ENCODE data around the gene COX4I1. TPM values are rescaled to one million over a fixed set of nuclear protein-coding genes. Genes with fewer than 3 reads are reported as not detected.

Gene COX4I1
- total RNA-seq, 1 donor from 2014 or later = 344 TPM

GRCh38 chr16:85849388-85849787, 49.9 kb downstream of the COX4I1 start:
- no peak for TF ChIP-seq CTCF (IDR thresholded peaks at IDR 0.05)
- peaks cover 53% of the 10 kb centered on the region for H3K27me3 Mint-ChIP-seq (ENCODE audit: low read depth)
- no peaks in the 10 kb centered on the region for H3K9me3 Mint-ChIP-seq (ENCODE audit: low read depth)
- no peak overlapping the region for H3K27ac Mint-ChIP-seq (ENCODE audit: unreplicated experiment)
- H3K36me3 Mint-ChIP-seq (ENCODE audit: low read depth) = no peaks in the 10 kb centered on the region
- no peak overlapping the region for H3K4me3 Mint-ChIP-seq (ENCODE audit: unreplicated experiment)
- H3K4me1 Mint-ChIP-seq (ENCODE audit: low read depth) = no peaks in the 10 kb centered on the region
- DNase-seq (ENCODE audit: low spot score) = no peak

GRCh38 chr16:85850344-85850880, 50.9 kb downstream of the COX4I1 start:
- Mint-ChIP-seq H3K4me3 (ENCODE audit: unreplicated experiment) (no peak overlapping the region), H3K36me3 (ENCODE audit: low read depth) (no peaks in the 10 kb centered on the region), H3K27me3 (ENCODE audit: low read depth) (peaks cover 48% of the 10 kb centered on the region), H3K9me3 (ENCODE audit: low read depth) (no peaks in the 10 kb centered on the region), H3K4me1 (ENCODE audit: low read depth) (no peaks in the 10 kb centered on the region), H3K27ac (ENCODE audit: unreplicated experiment) (no peak overlapping the region)
- no peak for TF ChIP-seq CTCF (IDR thresholded peaks at IDR 0.05)
- peak; percentile 47 for DNase-seq (ENCODE audit: low spot score)

GRCh38 chr16:85851034-85851785, 51.7 kb downstream of the COX4I1 start:
- DNase-seq (ENCODE audit: low spot score) = peak; percentile 27
- no peak for TF ChIP-seq CTCF (IDR thresholded peaks at IDR 0.05)
- H3K4me3 Mint-ChIP-seq (ENCODE audit: unreplicated experiment) = no peak overlapping the region
- H3K27me3 Mint-ChIP-seq (ENCODE audit: low read depth) = peaks cover 48% of the 10 kb centered on the region
- no peak overlapping the region for H3K27ac Mint-ChIP-seq (ENCODE audit: unreplicated experiment)
- no peaks in the 10 kb centered on the region for H3K9me3 Mint-ChIP-seq (ENCODE audit: low read depth)
- no peaks in the 10 kb centered on the region for H3K36me3 Mint-ChIP-seq (ENCODE audit: low read depth)
- no peaks in the 10 kb centered on the region for H3K4me1 Mint-ChIP-seq (ENCODE audit: low read depth)

- H3K4me3 Mint-ChIP-seq (ENCODE audit: unreplicated experiment) = no peak overlapping the region
- no peaks in the 10 kb centered on the region for H3K36me3 Mint-ChIP-seq (ENCODE audit: low read depth)
- no peaks in the 10 kb centered on the region for H3K9me3 Mint-ChIP-seq (ENCODE audit: low read depth)
- no peak for DNase-seq (ENCODE audit: low spot score)
- no peaks in the 10 kb centered on the region for H3K4me1 Mint-ChIP-seq (ENCODE audit: low read depth)
- H3K27ac Mint-ChIP-seq (ENCODE audit: unreplicated experiment) = no peak overlapping the region
- no peak for TF ChIP-seq CTCF (IDR thresholded peaks at IDR 0.05)
- peaks cover 49% of the 10 kb centered on the region for H3K27me3 Mint-ChIP-seq (ENCODE audit: low read depth)
Observed at GRCh38 chr16:85853547-85854545, 54.4 kb downstream of the COX4I1 start.

- DNase-seq (ENCODE audit: low spot score) = no peak
- H3K9me3 Mint-ChIP-seq (ENCODE audit: low read depth) = no peaks in the 10 kb centered on the region
- no peak for TF ChIP-seq CTCF (IDR thresholded peaks at IDR 0.05)
Observed at GRCh38 chr16:85854935-85855334, 55.4 kb downstream of the COX4I1 start.

More at GRCh38 chr16:85854935-85855334, 55.4 kb downstream of the COX4I1 start:
- Mint-ChIP-seq H3K36me3 (ENCODE audit: low read depth) (no peaks in the 10 kb centered on the region), H3K4me3 (ENCODE audit: unreplicated experiment) (no peak overlapping the region), H3K4me1 (ENCODE audit: low read depth) (no peaks in the 10 kb centered on the region), H3K27ac (ENCODE audit: unreplicated experiment) (no peak overlapping the region), H3K27me3 (ENCODE audit: low read depth) (peaks cover 45% of the 10 kb centered on the region)
